ENCODE data around the gene ARHGAP27. TPM values are rescaled to one million over a fixed set of nuclear protein-coding genes. Genes with fewer than 3 reads are reported as not detected.

ARHGAP27 gene
- total RNA-seq, 1 experiment from 2014 or later = 0.17 TPM

GRCh38 chr17:45369421-45369820 lies 63.2 kb downstream of the ARHGAP27 start:
- CTCF ChIA-PET = no interaction called here
- Histone ChIP-seq H3K4me3 (ENCODE audit: low read depth, low read length, poor library complexity, severe bottlenecking) (no peak overlapping the region), H3K27me3 (replicated peaks; ENCODE audit: insufficient read depth, low read depth, low read length, poor library complexity) (no peaks in the 10 kb centered on the region), H3K9me3 (ENCODE audit: low read depth, low read length, poor library complexity, severe bottlenecking) (no peaks in the 10 kb centered on the region), H3K4me1 (ENCODE audit: insufficient read depth, low read length, poor library complexity, severe bottlenecking) (peaks cover 7% of the 10 kb centered on the region), H3K36me3 (ENCODE audit: insufficient read depth, low read length, poor library complexity, severe bottlenecking) (no peaks in the 10 kb centered on the region), H3K27ac (ENCODE audit: low read depth, low read length, poor library complexity, severe bottlenecking) (no peak overlapping the region)
- BruUV-seq (replicated peaks) = no TSS peak
- POLR2A ChIA-PET (ENCODE audit: low non-redundant PET) = no interaction called here
- intact Hi-C loops (cut with micrococcal nuclease; ENCODE audit: unreplicated experiment) = no loop called here
- no peak for TF ChIP-seq CTCF (conservative IDR thresholded peaks at IDR 0.05; ENCODE audit: low read depth, low read length)
- TF ChIP-seq EZH2 (IDR thresholded peaks at IDR 0.05; ENCODE audit: borderline replicate concordance, low read depth, low read length, poor library complexity, severe bottlenecking) = no peak
- no peak for DNase-seq (ENCODE audit: low spot score)

- H3K27me3 ChIP-seq (replicated peaks; ENCODE audit: insufficient read depth, low read depth, low read length, poor library complexity) = no peaks in the 10 kb centered on the region
- no peak for TF ChIP-seq CTCF (conservative IDR thresholded peaks at IDR 0.05; ENCODE audit: low read depth, low read length)
- no peak for TF ChIP-seq EZH2 (IDR thresholded peaks at IDR 0.05; ENCODE audit: borderline replicate concordance, low read depth, low read length, poor library complexity, severe bottlenecking)
- no peak overlapping the region for H3K27ac ChIP-seq (ENCODE audit: low read depth, low read length, poor library complexity, severe bottlenecking)
- intact Hi-C loops (cut with micrococcal nuclease; ENCODE audit: unreplicated experiment) = no loop called here
- ChIA-PET CTCF (no interaction called here), POLR2A (ENCODE audit: low non-redundant PET) (no interaction called here)
- no peak overlapping the region for H3K4me3 ChIP-seq (ENCODE audit: low read depth, low read length, poor library complexity, severe bottlenecking)
- H3K36me3 ChIP-seq (ENCODE audit: insufficient read depth, low read length, poor library complexity, severe bottlenecking) = no peaks in the 10 kb centered on the region
- no peaks in the 10 kb centered on the region for H3K9me3 ChIP-seq (ENCODE audit: low read depth, low read length, poor library complexity, severe bottlenecking)
- DNase-seq (ENCODE audit: low spot score) = no peak
- no TSS peak for BruUV-seq (replicated peaks)
- peaks cover 7% of the 10 kb centered on the region for H3K4me1 ChIP-seq (ENCODE audit: insufficient read depth, low read length, poor library complexity, severe bottlenecking)
Measured at GRCh38 chr17:45368651-45369050, 64.0 kb downstream of the ARHGAP27 start.

GRCh38 chr17:45367216-45367615 lies 65.5 kb downstream of the ARHGAP27 start:
- CTCF ChIA-PET = no interaction called here
- POLR2A ChIA-PET (ENCODE audit: low non-redundant PET) = no interaction called here
- intact Hi-C loops (cut with micrococcal nuclease; ENCODE audit: unreplicated experiment) = no loop called here

More at GRCh38 chr17:45367216-45367615, 65.5 kb downstream of the ARHGAP27 start:
- no peak for TF ChIP-seq CTCF (conservative IDR thresholded peaks at IDR 0.05; ENCODE audit: low read depth, low read length)
- no peak for TF ChIP-seq EZH2 (IDR thresholded peaks at IDR 0.05; ENCODE audit: borderline replicate concordance, low read depth, low read length, poor library complexity, severe bottlenecking)
- BruUV-seq (replicated peaks) = no TSS peak
- H3K9me3 ChIP-seq (ENCODE audit: low read depth, low read length, poor library complexity, severe bottlenecking) = no peaks in the 10 kb centered on the region
- DNase-seq (ENCODE audit: low spot score) = no peak
- H3K4me1 ChIP-seq (ENCODE audit: insufficient read depth, low read length, poor library complexity, severe bottlenecking) = peaks cover 7% of the 10 kb centered on the region
- no peak overlapping the region for H3K4me3 ChIP-seq (ENCODE audit: low read depth, low read length, poor library complexity, severe bottlenecking)
- no peaks in the 10 kb centered on the region for H3K27me3 ChIP-seq (replicated peaks; ENCODE audit: insufficient read depth, low read depth, low read length, poor library complexity)
- H3K36me3 ChIP-seq (ENCODE audit: insufficient read depth, low read length, poor library complexity, severe bottlenecking) = no peaks in the 10 kb centered on the region
- no peak overlapping the region for H3K27ac ChIP-seq (ENCODE audit: low read depth, low read length, poor library complexity, severe bottlenecking)
